Naive B cell (primary cell): ENCODE measurements around the gene TMEM19. TPM values are rescaled to one million over a fixed set of nuclear protein-coding genes. Genes with fewer than 3 reads are reported as not detected.

Source experiments
- ATAC-seq, 2 donors: fragments of 150-1000 bp; cut with Tn5 transposase; 2 replicates each; pipeline ENCODE4 v1.10.0; 2021; ENCODE audit warnings: low read depth in 2 of 2, mild to moderate bottlenecking in 2 of 2, moderate library complexity in 2 of 2
- DNase-seq: peaks from one replicate; pipeline ENCODE4 v3.0.0; 2022
- H3K27ac Mint-ChIP-seq, 6 donors: one replicate each; pipeline ENCODE4 v1.8.0; 2020 to 2022; ENCODE audit warnings: mild to moderate bottlenecking in 6 of 6, mixed read lengths in 6 of 6, moderate library complexity in 5 of 6, inconsistent platforms in 2 of 6
- H3K27me3 Mint-ChIP-seq, 3 donors: one replicate each; pipeline ENCODE4 v1.8.0; 2021 to 2022; ENCODE audit warnings: mixed read lengths in 3 of 3, mild to moderate bottlenecking in 1 of 3
- H3K36me3 Mint-ChIP-seq, 2 donors: one replicate each; pipeline ENCODE4 v1.8.0; 2020 to 2022; ENCODE audit warnings: mixed read lengths in 2 of 2, inconsistent platforms in 1 of 2, mild to moderate bottlenecking in 1 of 2
- H3K4me1 Mint-ChIP-seq, 3 donors: one replicate each; pipeline ENCODE4 v1.8.0; 2020 to 2022; ENCODE audit warnings: mixed read lengths in 3 of 3, inconsistent platforms in 1 of 3, mild to moderate bottlenecking in 1 of 3, moderate library complexity in 1 of 3
- H3K4me3 Mint-ChIP-seq, 8 donors: one replicate each; pipeline ENCODE4 v1.8.0; 2020 to 2022; ENCODE audit warnings: mild to moderate bottlenecking in 8 of 8, mixed read lengths in 8 of 8, moderate library complexity in 8 of 8, inconsistent platforms in 2 of 8
- H3K9me3 Mint-ChIP-seq, 7 donors: one replicate each; pipeline ENCODE4 v1.8.0; 2020 to 2022; ENCODE audit warnings: mixed read lengths in 7 of 7, mild to moderate bottlenecking in 5 of 7, inconsistent platforms in 2 of 7, moderate library complexity in 1 of 7
- polyA plus RNA-seq, 6 donors: library from polyadenylated mRNA; unstranded; fragments of 300-500 nt; fragmentation: Illumina TruSeq; gene quantifications; one replicate each; pipeline ENCODE4 v1.2.3, GENCODE V29; 2021; ENCODE audit warnings: low read depth in 6 of 6

Gene TMEM19
- polyA plus RNA-seq, 6 donors from 2014 or later: 166 to 231 (median 193) TPM

DNA sequence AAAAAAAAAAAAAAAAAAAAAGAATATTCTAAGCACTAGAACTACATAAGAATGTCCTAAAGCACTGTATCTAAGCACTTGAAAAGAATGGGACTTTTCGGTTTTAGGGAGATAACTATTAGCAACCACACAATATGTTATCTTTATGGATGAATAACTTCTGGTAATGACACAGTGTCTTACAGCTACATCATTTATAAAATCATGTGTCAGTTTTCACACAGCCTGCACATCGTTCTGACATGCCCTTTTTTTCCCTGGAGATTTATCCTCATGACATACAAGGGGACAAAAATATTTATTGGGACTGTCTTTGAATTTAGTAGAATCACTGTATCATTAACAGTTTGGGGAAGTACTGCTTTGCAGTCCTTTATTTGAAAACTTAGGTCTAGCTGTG is 17.3 kb downstream of the TMEM19 start:
- no peaks in the 10 kb centered on the region for H3K27me3 Mint-ChIP-seq
- H3K27ac Mint-ChIP-seq: peak overlapping the region in 1 of 6 donors; percentile 7
- ATAC-seq (no peak), DNase-seq (no peak)
- H3K4me3 Mint-ChIP-seq: no peak overlapping the region
- H3K9me3 Mint-ChIP-seq: peaks cover 0 to 4% (median 0%) of the 10 kb centered on the region in 7 donors
- peaks cover 20 to 32% (median 27%) of the 10 kb centered on the region in 3 donors for H3K4me1 Mint-ChIP-seq
- H3K36me3 Mint-ChIP-seq: peaks cover 18 to 29% of the 10 kb centered on the region in 2 donors

DNA sequence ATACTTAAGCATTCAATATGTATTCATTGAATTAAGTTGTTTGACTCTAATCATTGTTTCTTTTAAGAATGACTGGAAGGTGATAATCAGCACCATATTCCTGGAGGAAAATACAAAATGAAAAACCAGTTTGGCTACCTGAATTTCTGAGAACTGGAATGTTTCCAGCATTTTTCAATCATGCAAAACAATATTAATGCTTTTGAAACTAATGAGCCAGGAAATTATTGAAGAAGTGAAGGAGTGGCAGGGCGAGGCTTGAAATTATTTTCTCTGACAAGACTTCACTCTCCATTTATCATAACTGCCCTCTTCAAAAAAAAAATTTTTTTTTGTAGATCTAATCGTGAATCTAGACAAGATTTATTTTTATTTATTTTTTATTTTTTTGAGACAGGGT is 19.0 kb downstream of the TMEM19 start:
- Mint-ChIP-seq H3K9me3 (no peaks in the 10 kb centered on the region), H3K4me3 (no peak overlapping the region), H3K4me1 (peaks cover 16 to 26% (median 25%) of the 10 kb centered on the region in 3 donors), H3K27me3 (no peaks in the 10 kb centered on the region), H3K36me3 (peaks cover 19 to 26% of the 10 kb centered on the region in 2 donors), H3K27ac (no peak overlapping the region)
- DNase-seq (no peak), ATAC-seq (no peak)

DNA sequence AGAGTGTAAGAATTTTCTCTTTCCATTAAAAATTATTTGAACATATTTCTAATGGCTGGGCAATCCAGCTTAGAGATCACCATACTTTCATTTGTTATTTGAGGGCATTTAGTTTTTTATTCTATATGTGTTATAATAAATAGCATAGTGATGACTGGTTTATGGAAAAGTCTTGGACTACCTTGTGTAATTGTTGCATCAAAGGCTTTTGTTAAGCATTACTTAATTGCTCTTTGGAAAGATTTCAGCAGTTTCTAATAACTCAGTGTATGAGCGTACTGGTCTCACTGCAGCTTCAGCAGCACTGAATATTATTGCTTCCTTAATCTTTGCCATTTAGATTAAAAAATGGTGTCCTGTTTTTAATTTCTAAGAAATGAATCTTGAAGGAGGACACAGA is 22.8 kb downstream of the TMEM19 start:
- peaks cover 13 to 23% (median 22%) of the 10 kb centered on the region in 3 donors for H3K4me1 Mint-ChIP-seq
- H3K27ac Mint-ChIP-seq: peak overlapping the region in 1 of 6 donors; percentile 83
- ATAC-seq (no peak), DNase-seq (no peak)
- H3K36me3 Mint-ChIP-seq: peaks cover 26 to 37% of the 10 kb centered on the region in 2 donors
- no peaks in the 10 kb centered on the region for H3K27me3 Mint-ChIP-seq
- H3K9me3 Mint-ChIP-seq: peaks cover 0 to 24% (median 16%) of the 10 kb centered on the region in 7 donors
- H3K4me3 Mint-ChIP-seq: no peak overlapping the region

DNA sequence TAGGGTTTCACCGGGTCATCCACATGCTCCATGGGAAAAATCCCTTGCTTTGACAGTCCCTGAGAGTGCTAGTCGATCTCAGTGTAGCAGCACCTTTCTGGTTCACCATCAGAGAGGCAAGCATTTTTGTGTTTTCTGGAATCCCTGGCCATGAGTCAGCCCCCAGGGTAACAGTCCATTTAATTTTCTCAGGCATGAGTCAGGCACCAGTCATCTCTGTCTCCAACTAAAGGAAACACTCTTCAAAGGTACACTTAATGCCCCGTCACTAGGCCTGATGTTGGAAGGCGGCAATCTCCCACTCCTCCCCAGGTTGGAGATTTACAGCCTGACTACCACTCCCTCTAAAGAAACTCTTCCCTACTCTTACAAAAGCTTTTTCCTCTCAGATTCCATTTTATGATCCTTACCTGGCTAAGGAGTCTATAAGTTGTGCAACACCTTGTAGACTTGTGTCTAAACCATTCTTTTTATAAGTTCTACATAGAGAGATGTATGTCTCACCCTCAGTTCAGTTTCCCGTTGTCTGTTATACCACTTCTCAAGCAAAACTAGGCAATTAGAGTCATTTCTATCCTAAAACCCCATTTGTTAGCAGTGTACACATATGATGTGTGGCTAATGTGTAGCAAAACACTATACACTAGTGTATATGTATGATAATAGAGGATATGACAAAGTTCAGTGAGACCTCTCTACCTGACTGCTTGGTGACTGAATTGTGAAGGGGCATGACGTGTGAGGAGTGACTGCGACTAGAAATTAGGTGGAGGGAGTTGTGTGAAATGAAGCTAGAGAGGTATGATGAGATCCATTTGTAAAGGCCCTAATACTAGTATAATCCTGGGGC is 24.6 kb downstream of the TMEM19 start:
- H3K9me3 Mint-ChIP-seq: peaks cover 0 to 38% (median 24%) of the 10 kb centered on the region in 7 donors
- DNase-seq: no peak
- peak overlapping the region in 2 of 6 donors; percentile 12 to 25 for H3K27ac Mint-ChIP-seq
- H3K4me1 Mint-ChIP-seq: peaks cover 13 to 23% (median 22%) of the 10 kb centered on the region in 3 donors
- no peaks in the 10 kb centered on the region for H3K27me3 Mint-ChIP-seq
- no peak for ATAC-seq
- peaks cover 26 to 37% of the 10 kb centered on the region in 2 donors for H3K36me3 Mint-ChIP-seq
- H3K4me3 Mint-ChIP-seq: no peak overlapping the region

DNA sequence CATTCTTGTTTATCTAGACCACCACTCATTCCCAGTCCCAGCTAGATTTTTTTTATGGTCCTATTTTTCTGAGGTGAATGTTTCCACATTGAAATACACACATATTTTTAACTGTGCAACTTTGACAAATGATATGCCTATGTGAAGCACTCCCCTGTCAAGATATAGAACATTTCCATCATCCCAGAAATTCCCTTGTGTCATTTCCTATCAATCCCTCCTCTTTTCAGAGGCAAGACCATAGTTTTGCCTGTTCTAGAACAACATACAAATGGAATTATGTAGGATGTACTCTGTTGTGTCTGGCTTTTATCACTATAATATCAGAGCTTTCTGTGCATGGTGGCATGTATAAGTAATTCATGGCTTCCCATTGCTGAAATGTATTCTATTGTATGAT is 32.7 kb downstream of the TMEM19 start:
- Mint-ChIP-seq H3K4me1 (no peaks in the 10 kb centered on the region), H3K27me3 (no peaks in the 10 kb centered on the region), H3K27ac (no peak overlapping the region), H3K36me3 (no peaks in the 10 kb centered on the region), H3K9me3 (peaks cover 0 to 24% (median 14%) of the 10 kb centered on the region in 7 donors), H3K4me3 (no peak overlapping the region)
- ATAC-seq: no peak
- no peak for DNase-seq

DNA sequence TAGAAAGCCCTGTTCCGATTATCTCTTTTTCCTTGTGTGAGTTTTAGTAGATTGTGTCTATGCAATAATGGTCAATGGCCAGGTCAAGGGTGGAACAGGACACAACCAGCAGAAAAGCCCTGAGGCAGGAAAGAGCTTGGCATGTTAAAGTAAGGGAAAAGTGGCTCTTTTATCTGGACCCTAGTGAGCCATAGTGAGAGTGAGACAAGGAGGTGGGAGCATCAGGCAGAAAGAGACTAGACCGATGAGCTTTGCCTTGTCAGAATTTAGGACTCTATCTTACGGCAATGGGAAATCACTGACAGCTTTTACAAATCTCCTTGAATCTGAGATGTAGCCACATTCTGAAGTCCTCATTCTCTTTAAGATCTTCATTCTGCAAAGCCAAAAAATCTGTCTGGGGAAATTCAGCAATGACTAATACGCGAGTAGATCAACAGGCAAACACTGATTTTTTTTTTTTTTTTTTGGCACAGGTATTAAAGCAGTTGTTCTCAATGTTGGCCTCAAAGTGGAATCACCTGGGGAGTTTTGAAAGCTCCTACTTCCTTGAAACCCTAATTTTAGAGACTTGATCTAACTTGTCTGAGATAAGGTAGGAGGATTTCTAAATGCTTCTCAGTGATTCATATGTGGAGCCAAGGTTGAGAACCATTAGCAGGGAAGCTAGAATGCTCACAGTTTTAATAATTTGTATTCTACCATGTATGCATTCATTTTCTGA is 33.9 kb downstream of the TMEM19 start:
- Mint-ChIP-seq H3K36me3 (no peaks in the 10 kb centered on the region), H3K4me3 (no peak overlapping the region), H3K27ac (peak overlapping the region in 2 of 6 donors; percentile 18 to 84), H3K4me1 (no peaks in the 10 kb centered on the region), H3K27me3 (no peaks in the 10 kb centered on the region), H3K9me3 (peaks cover 0 to 16% (median 6%) of the 10 kb centered on the region in 7 donors)
- DNase-seq: no peak
- no peak for ATAC-seq

DNA sequence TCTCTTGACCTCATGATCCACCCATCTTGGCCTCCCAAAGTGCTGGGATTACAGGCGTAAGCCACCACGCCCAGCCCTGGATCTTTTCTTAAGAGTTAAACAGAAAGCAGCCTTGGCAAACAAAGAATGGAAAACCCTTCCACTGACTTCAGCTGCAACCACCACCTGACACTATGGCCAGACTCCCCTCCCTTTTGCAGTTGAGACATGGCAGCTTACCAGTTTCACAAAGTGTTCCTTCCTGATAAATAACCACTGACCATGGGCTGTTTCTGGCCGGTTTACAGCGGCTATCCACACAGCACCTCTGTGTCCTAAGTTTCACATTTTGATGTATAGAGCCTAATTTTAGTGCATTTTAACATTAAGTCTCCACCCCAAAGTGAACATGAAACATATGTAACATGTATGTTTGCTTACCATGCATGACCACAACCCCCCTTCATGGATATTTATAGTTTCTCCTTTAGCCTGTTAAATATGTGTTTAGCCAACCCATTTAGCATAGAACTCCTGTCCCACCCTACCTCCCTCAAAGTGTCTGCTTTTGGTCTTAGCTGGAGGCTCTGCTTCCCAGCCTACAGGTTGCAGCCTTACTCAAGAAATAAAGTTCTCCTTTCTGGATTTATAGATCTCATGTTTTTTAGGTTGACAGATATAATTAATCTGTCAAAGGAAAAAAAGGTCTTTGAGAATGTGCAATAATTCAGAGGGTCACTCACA is 36.1 kb downstream of the TMEM19 start:
- ATAC-seq (no peak), DNase-seq (no peak)
- H3K4me1 Mint-ChIP-seq: no peaks in the 10 kb centered on the region
- peak overlapping the region in 1 of 6 donors; percentile 78 for H3K27ac Mint-ChIP-seq
- no peak overlapping the region for H3K4me3 Mint-ChIP-seq
- H3K36me3 Mint-ChIP-seq: peaks cover 0 to 6% of the 10 kb centered on the region in 2 donors
- no peaks in the 10 kb centered on the region for H3K27me3 Mint-ChIP-seq
- peaks cover 0 to 1% (median 0%) of the 10 kb centered on the region in 7 donors for H3K9me3 Mint-ChIP-seq

DNA sequence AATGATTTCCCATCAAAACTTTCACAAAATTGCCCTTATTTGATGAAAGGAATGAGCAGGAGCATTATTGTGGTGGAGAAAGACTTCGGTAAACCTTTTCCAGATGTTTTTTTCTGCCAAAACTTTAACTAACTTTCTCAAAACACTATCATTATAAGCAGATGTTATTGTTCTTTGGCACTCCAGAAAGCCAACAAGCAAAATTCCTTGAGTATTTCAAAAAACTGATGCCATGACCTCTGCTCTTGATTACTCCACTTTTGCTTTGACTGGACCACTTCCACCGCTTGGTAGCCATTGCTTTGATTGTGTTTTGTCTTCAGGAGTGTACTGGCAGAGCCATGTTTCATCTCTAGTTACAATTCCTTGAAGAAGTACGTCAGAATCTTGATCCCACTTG is 39.1 kb downstream of the TMEM19 start:
- peaks cover 0 to 1% (median 0%) of the 10 kb centered on the region in 7 donors for H3K9me3 Mint-ChIP-seq
- no peaks in the 10 kb centered on the region for H3K27me3 Mint-ChIP-seq
- no peak overlapping the region for H3K4me3 Mint-ChIP-seq
- H3K4me1 Mint-ChIP-seq: no peaks in the 10 kb centered on the region
- no peak for ATAC-seq
- no peak overlapping the region for H3K27ac Mint-ChIP-seq
- H3K36me3 Mint-ChIP-seq: peaks cover 0 to 6% of the 10 kb centered on the region in 2 donors
- DNase-seq: no peak

DNA sequence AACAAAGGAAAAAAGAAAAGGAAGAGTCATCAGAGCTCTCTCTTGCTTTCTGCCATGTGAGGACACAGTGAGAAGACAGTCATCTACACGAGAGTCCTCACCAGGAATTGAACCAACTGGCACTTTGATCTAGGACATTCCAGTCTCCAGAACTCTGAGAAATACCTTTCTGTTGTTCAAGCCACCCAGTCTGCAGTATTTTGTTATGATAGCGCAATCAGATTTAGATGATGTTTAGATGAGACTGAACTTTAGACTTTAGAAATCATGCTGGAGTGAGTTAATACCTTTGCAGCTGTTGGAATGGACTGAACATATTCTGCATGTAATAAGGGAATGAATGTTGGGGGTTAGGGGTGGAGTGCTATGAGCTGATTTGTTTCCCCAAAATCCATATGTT is 40.7 kb downstream of the TMEM19 start:
- DNase-seq (no peak), ATAC-seq (no peak)
- no peaks in the 10 kb centered on the region for H3K4me1 Mint-ChIP-seq
- H3K9me3 Mint-ChIP-seq: peaks cover 0 to 4% (median 0%) of the 10 kb centered on the region in 7 donors
- H3K36me3 Mint-ChIP-seq: peaks cover 0 to 14% of the 10 kb centered on the region in 2 donors
- peak overlapping the region in 1 of 6 donors; percentile 26 for H3K27ac Mint-ChIP-seq
- H3K27me3 Mint-ChIP-seq: no peaks in the 10 kb centered on the region
- H3K4me3 Mint-ChIP-seq: peak overlapping the region in 1 of 8 donors; percentile 47

DNA sequence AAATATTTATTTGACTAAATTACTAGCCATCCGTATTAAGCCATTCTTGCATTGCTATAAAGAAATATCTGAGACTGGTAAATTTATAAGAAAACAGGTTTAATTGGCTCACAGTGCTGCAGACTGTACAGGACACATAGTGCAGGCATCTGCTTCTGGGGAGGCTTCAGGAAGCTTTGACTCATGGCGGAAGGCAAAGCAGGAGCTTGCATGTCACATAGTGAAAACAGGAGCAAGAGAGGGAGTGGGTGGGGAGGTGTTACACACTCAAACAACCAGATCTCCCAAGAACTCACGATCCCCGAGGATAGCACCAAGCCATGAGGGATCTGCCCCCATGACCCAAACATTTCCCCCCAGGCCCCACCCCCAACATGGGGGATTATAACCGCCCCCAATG is 42.1 kb downstream of the TMEM19 start:
- Mint-ChIP-seq H3K36me3 (peaks cover 0 to 15% of the 10 kb centered on the region in 2 donors), H3K4me1 (no peaks in the 10 kb centered on the region), H3K27ac (peak overlapping the region in 1 of 6 donors; percentile 52), H3K9me3 (peaks cover 0 to 4% (median 0%) of the 10 kb centered on the region in 7 donors), H3K4me3 (no peak overlapping the region), H3K27me3 (no peaks in the 10 kb centered on the region)
- DNase-seq (no peak), ATAC-seq (no peak)

DNA sequence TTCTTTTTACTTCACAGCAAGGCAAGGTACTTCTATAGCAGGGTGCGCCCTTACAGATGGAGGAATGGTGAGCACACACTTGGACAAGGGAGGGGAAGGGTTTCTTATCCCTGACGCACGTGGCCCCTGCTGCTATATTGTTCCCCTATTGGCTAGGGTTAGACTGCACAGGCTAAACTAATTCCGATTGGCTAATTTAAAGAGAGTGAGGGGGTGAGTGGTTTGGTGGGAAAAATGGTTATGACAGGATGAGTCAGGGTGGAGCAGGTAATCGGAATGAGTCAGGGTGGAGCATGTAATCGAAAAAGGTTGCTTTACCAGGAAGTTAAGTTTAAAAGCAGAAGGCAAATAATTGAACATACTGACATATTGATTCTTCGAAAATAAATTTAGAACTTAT is 45.1 kb downstream of the TMEM19 start:
- Mint-ChIP-seq H3K27ac (peak overlapping the region in 1 of 6 donors; percentile 5), H3K27me3 (no peaks in the 10 kb centered on the region), H3K9me3 (peaks cover 0 to 4% (median 0%) of the 10 kb centered on the region in 7 donors), H3K4me3 (no peak overlapping the region), H3K4me1 (no peaks in the 10 kb centered on the region), H3K36me3 (peaks cover 0 to 10% of the 10 kb centered on the region in 2 donors)
- DNase-seq: no peak
- no peak for ATAC-seq

DNA sequence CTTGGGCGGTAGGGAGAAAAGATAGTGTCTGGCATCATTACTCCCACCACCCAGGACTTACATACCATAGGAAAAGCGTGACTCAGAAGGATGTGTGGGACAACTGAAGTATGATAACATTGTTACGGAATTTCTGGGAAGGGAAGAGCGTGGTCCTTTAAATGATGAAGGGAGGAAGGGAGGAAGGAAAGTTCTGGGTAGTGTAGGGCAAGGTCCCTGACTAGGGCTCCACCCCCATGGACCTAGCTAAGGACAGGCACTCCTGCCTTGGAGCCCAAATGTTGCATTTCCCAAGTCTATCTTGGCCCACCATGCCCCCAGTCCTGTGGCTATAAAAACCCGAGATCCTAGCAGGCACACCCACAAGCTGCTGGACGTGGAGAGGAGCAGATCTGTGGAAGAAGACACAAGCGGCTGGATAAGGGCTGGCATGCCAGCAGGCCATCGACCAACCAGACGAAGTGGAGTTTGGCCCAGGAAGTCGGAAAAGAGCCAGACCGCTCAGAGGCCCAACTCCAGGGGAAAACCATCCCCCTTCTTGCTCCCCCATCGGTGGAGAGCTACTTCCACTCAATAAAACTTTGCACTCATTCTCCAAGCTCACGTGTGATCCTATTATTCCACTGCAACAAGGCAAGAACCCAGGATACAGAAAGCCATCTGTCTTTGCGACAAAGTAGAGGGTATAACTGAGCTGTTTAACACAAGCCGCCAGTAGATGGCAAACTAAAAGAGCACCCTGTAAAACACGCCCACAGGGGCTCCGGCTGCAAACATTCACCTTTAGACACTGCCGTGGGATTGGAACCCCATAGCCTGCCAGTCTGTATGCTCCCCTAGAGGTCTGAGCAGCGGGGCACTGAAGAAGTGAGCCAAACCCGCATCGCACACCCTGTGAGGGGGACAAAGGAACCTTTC is 45.8 kb downstream of the TMEM19 start:
- Mint-ChIP-seq H3K9me3 (peaks cover 0 to 4% (median 0%) of the 10 kb centered on the region in 7 donors), H3K4me3 (no peak overlapping the region), H3K27me3 (no peaks in the 10 kb centered on the region), H3K4me1 (no peaks in the 10 kb centered on the region), H3K36me3 (peaks cover 0 to 10% of the 10 kb centered on the region in 2 donors), H3K27ac (no peak overlapping the region)
- ATAC-seq: no peak
- no peak for DNase-seq
